ENCODE data around the gene ZCCHC3.

Gene ZCCHC3

DNA sequence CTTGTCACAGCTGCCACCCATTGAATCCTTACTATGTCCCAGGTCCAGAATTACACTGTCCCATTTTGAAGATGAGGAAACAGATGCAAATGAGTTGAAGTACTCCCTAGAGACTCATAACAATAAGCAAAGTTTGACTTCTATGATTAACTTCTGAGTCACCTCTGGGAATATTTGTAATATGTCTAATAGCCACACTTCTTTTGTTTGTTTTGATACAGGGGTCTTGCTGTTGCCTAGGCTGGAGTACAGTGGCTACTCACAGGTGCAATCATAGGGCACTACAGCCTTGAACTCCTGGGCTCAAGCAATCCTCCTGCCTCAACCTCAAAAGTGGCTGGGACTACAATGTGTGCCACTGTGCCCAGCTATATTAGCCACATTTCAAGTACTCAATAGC lies 16.6 kb downstream of the ZCCHC3 start:
- peak; percentile 73 for DNase-seq (ENCODE audit: low read depth)
- TF ChIP-seq, protein P1, sequence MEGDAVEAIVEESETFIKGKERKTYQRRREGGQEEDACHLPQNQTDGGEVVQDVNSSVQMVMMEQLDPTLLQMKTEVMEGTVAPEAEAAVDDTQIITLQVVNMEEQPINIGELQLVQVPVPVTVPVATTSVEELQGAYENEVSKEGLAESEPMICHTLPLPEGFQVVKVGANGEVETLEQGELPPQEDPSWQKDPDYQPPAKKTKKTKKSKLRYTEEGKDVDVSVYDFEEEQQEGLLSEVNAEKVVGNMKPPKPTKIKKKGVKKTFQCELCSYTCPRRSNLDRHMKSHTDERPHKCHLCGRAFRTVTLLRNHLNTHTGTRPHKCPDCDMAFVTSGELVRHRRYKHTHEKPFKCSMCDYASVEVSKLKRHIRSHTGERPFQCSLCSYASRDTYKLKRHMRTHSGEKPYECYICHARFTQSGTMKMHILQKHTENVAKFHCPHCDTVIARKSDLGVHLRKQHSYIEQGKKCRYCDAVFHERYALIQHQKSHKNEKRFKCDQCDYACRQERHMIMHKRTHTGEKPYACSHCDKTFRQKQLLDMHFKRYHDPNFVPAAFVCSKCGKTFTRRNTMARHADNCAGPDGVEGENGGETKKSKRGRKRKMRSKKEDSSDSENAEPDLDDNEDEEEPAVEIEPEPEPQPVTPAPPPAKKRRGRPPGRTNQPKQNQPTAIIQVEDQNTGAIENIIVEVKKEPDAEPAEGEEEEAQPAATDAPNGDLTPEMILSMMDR (conservative IDR thresholded peaks at IDR 0.05; ENCODE audit: low read length): no peak
- H3K4me3 ChIP-seq (ENCODE audit: low read length): no peak overlapping the region

DNA sequence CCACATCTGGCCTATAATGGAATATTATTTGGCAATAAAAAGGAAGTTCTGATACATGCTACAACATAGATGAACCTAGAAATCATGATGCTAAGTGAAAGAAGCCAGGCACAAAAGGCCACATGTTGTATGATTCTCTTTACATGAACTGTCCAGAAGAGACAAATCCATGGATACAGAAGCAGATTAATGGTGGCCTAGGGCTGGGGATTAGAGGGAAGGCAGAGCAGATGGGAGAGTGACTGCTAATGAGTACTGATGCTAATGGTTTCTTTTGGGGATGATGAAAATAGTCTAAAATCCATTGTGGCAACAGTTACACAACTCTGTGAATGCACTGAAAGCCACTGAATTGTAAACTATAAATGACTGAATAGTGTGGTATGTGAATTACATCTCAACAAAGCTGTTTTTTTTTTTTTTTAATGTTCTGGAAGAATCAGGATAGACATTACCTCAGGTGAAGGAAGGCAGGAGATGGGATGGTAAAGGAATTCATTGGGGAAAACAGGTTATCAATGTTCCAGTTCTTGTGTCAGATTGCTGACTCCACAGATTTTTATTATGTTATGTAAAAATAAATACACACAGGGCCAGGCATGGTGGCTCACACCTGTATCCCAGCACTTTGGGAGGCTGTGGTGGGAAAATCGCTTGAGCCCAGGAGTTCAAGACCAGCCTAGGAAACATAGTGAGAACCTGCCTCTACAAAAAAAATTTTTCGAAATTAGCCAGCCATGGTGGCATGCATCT lies 19.1 kb downstream of the ZCCHC3 start:
- no peak overlapping the region for H3K4me3 ChIP-seq (ENCODE audit: low read length)
- TF ChIP-seq, protein P1 (conservative IDR thresholded peaks at IDR 0.05; ENCODE audit: low read length): no peak
- DNase-seq (ENCODE audit: low read depth): peak; percentile 90

DNA sequence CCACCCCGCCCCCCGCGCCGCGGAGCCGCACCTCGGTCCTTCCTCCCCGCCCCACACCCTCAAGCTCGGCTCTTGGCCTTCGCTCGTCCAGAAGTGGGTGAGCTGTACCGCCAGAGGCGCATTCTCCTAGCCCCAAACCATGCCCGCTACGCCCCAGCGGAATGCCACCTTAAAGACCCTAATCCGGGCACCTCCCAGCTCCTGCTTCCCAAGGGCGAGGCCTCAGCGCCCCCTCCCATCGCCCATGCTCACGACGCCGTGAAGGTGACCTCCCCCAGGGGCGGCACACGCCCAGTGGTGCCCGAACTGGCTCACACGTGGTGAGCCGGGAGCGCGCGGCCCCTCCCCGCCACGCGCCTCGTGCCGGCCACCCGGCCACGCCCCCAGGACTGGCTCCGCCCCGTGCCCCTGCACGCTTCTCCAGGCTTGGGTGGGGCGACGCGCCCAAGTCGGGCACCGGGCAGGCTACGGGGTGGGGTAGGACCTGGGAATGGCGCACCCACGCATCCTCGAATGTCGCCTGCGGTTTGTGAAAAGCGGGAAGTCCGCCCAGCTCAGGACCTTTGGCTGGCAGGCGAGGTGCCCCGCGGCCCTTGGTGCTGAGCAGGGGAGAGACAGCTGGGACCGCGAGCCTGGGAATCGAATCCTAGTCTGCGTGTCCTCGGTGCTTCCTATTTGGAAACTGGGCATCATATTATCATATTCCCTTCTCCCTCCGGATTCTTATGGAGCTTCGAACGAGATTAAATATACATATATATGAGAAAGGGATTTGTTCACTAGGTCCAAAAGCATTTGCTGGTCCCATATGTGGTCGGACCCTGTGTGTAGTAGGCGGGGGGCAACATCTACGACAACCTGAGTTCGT lies 27.0 kb downstream of the ZCCHC3 start:
- peak; percentile 78 for DNase-seq (ENCODE audit: low read depth)
- TF ChIP-seq, protein P1 (conservative IDR thresholded peaks at IDR 0.05; ENCODE audit: low read length): peak; percentile 51
- peak overlapping the region; percentile 89 for H3K4me3 ChIP-seq (ENCODE audit: low read length)

DNA sequence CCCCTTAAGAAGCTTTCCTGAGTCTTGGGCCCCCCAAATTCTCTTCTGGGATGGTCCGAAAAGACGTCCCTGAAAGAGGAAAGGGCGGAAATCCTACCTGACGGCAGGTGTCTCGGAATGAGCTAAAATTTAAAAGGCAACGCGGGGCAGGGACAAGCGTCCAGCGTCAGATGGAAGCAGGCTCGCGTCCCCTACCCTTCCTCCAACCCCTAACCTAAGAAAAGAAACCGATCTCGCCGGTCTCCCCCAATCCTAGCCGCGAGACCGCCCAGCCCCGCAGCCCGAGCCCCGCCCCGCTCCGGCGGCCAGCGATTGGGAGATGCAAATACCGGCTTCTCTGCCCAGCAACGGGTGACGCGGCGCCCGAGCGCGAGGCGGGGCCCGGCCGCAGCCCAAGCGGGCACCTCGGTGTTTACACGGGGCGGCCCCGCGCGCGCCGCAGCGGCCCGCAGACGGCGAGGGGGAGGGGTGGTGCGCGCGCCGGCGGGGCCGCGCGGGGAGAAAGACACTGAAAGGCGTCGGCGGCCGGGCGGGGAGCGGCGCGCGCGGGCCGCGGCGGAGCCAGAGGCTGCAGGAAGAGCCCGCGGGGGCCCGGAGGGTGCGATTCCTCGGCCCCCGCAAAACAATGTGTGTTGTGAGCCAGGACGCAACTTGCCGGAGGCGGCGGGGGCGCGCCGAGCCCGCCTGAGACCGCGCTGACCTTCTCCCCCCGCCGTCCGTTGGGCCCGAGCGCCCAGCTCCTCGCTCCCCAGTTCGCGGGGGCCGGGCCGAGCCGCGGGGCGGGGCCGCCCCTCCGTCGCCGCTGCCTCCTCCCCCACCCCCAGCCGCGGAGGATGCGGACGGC lies 27.9 kb downstream of the ZCCHC3 start, which contains the start of gene SOX12:
Gene SOX12, plus strand, starts transcription at position 508 of the 844 bp plus-strand sequence. CDS start 373 bp downstream, outside the sequence.
- peak; percentile 89 for DNase-seq (ENCODE audit: low read depth)
- TF ChIP-seq, protein P1 (conservative IDR thresholded peaks at IDR 0.05; ENCODE audit: low read length): no peak
- peak within 1 kb of the TSS; percentile 89 for H3K4me3 ChIP-seq (ENCODE audit: low read length)

DNA sequence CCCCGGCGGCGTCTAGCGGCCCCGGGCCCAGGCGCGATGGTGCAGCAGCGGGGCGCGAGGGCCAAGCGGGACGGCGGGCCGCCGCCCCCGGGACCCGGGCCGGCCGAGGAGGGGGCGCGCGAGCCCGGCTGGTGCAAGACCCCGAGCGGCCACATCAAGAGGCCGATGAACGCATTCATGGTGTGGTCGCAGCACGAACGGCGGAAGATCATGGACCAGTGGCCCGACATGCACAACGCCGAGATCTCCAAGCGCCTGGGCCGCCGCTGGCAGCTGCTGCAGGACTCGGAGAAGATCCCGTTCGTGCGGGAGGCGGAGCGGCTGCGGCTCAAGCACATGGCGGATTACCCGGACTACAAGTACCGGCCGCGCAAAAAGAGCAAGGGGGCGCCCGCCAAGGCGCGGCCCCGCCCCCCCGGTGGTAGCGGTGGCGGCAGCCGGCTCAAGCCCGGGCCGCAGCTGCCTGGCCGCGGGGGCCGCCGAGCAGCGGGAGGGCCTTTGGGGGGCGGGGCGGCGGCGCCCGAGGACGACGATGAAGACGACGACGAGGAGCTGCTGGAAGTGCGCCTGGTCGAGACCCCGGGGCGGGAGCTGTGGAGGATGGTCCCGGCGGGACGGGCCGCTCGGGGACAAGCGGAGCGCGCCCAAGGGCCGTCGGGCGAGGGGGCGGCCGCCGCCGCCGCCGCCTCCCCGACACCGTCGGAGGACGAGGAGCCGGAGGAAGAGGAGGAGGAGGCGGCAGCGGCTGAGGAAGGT lies 28.7 kb downstream of the ZCCHC3 start:
- DNase-seq (ENCODE audit: low read depth): peak; percentile 60
- H3K4me3 ChIP-seq (ENCODE audit: low read length): peak overlapping the region; percentile 86
- TF ChIP-seq, protein P1 (conservative IDR thresholded peaks at IDR 0.05; ENCODE audit: low read length): no peak

DNA sequence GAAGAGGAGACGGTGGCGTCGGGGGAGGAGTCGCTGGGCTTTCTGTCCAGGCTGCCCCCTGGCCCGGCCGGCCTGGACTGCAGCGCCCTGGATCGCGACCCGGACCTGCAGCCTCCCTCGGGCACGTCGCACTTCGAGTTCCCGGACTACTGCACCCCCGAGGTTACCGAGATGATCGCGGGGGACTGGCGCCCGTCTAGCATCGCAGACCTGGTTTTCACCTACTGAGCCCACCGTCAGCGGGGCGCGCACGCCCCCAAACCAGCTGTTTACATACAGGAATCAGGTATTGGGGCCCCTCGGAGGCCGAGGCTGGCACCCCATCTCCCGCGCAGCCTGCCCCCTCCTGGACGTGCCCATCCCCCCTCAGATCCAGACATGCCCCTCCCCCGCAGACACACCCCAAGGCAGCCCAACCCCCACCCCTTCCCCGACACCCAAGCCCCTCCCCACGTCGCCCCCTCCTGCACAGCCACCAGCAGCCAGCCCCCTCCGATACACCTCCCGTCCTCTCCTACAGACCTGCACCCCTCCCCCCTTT lies 29.3 kb downstream of the ZCCHC3 start:
- TF ChIP-seq, protein P1 (conservative IDR thresholded peaks at IDR 0.05; ENCODE audit: low read length): no peak
- DNase-seq (ENCODE audit: low read depth): peak; percentile 21
- peak overlapping the region; percentile 86 for H3K4me3 ChIP-seq (ENCODE audit: low read length)

Measured in AG10803 (cell line).